Stimulated activated CD8-positive, alpha-beta memory T cell treated with anti-CD3 and anti-CD28 coated beads, Interleukin-7, amount 100 ng/mL, for 48 hours (primary cell): ENCODE results near the gene DDX4.
"Not testable (repeated sequence)": the region's sequence is repeated elsewhere in the genome, so short reads cannot be mapped to it uniquely, and the experiment has no call there.

Experiments
- DNase-seq, 2 donors: peaks; one replicate each; pipeline ENCODE4 v3.0.0-alpha.2; 2020; ENCODE audit warnings: low read depth in 1 of 2; ENCODE audit errors: extremely low read depth in 1 of 2

Gene DDX4

GRCh38 chr5:55737793-55738192, at the start of gene DDX4:
Gene DDX4 (plus strand): TSS chr5:55738061. CDS start chr5:55738964, 903 bp downstream.
- DNase-seq: no peak

- DNase-seq: no peak
These were observed 46.4 kb upstream of the DDX4 start for GRCh38 chr5:55691265-55692105.

- DNase-seq: no peak
These were observed 45.8 kb upstream of the DDX4 start for GRCh38 chr5:55692106-55692417.

GRCh38 chr5:55692509-55692908, 45.4 kb upstream of the DDX4 start:
- no peak for DNase-seq

- no peak for DNase-seq
These were observed 43.6 kb upstream of the DDX4 start for GRCh38 chr5:55694152-55694830.

- DNase-seq: not testable (repeated sequence)
These were observed 41.2 kb upstream of the DDX4 start for GRCh38 chr5:55696704-55697103.

- no peak for DNase-seq
These were observed 38.7 kb upstream of the DDX4 start for GRCh38 chr5:55699041-55699688.

GRCh38 chr5:55700745-55701144, 37.1 kb upstream of the DDX4 start:
- no peak for DNase-seq

GRCh38 chr5:55701462-55702103, 36.3 kb upstream of the DDX4 start:
- DNase-seq: no peak

GRCh38 chr5:55702598-55703345, 35.1 kb upstream of the DDX4 start:
- no peak for DNase-seq

- no peak for DNase-seq
These were observed 31.6 kb upstream of the DDX4 start for GRCh38 chr5:55706230-55706629.

GRCh38 chr5:55708732-55709131, 29.1 kb upstream of the DDX4 start:
- no peak for DNase-seq

GRCh38 chr5:55711507-55712022, 26.3 kb upstream of the DDX4 start:
- DNase-seq: no peak

GRCh38 chr5:55712023-55712859, 25.6 kb upstream of the DDX4 start, which contains the start of gene SLC38A9:
Gene SLC38A9 (minus strand): TSS chr5:55712324. CDS start chr5:55697958, 14,366 bp downstream.
- DNase-seq: peak; percentile 88 to 93

- no peak for DNase-seq
These were observed 24.0 kb upstream of the DDX4 start for GRCh38 chr5:55713871-55714270.

- DNase-seq: no peak
These were observed 23.5 kb upstream of the DDX4 start for GRCh38 chr5:55714339-55714738.

GRCh38 chr5:55714749-55715148, 23.1 kb upstream of the DDX4 start:
- no peak for DNase-seq

- DNase-seq: no peak
These were observed 22.3 kb upstream of the DDX4 start for GRCh38 chr5:55715519-55716078.

GRCh38 chr5:55719026-55719425, 18.8 kb upstream of the DDX4 start:
- DNase-seq: not testable (repeated sequence)
